AG09309 (cell line): Measurements from ENCODE around the gene INTS11.
A peak's percentile ranks its signal among the peaks of the same experiment; 100 is the strongest.

ENCODE experiments used
- DNase-seq: peaks from one replicate; pipeline ENCODE4 v3.0.0-alpha.2; 2010; ENCODE audit warnings: low read depth
- H3K4me3 ChIP-seq: 2 replicates; pipeline ENCODE4 v1.5.1; 2011; ENCODE audit warnings: mild to moderate bottlenecking, low read depth, low read length, moderate library complexity; ENCODE audit not compliant: control insufficient read depth
- CTCF ChIP-seq: IDR thresholded peaks from 2 replicates; pipeline ENCODE4 v1.5.1; 2011; ENCODE audit warnings: mild to moderate bottlenecking, low read depth, low read length, inconsistent platforms; ENCODE audit not compliant: insufficient read depth, control insufficient read depth; ENCODE audit errors: missing control alignments

The INTS11 gene

GRCh38 chr1:1351511-1352427, 27.3 kb upstream of the INTS11 start:
- DNase-seq = no peak
- H3K4me3 ChIP-seq = peak overlapping the region; percentile 10

GRCh38 chr1:1349256-1350012, 25.0 kb upstream of the INTS11 start, which contains the start of gene DVL1:
DVL1 (minus strand) TSS chr1:1349418; CDS start chr1:1349065, 353 bp downstream.
- TF ChIP-seq CTCF = peak; percentile 50
- H3K4me3 ChIP-seq = peak within 1 kb of the TSS; percentile 84
- DNase-seq = no peak

More at GRCh38 chr1:1351511-1352427, 27.3 kb upstream of the INTS11 start:
- no peak for TF ChIP-seq CTCF

GRCh38 chr1:1348420-1349255, 24.2 kb upstream of the INTS11 start:
- no peak for TF ChIP-seq CTCF
- H3K4me3 ChIP-seq = peak overlapping the region; percentile 84
- DNase-seq = no peak

GRCh38 chr1:1347663-1348419, 23.4 kb upstream of the INTS11 start:
- no peak for DNase-seq
- no peak for TF ChIP-seq CTCF
- H3K4me3 ChIP-seq = peak overlapping the region; percentile 84

DNA sequence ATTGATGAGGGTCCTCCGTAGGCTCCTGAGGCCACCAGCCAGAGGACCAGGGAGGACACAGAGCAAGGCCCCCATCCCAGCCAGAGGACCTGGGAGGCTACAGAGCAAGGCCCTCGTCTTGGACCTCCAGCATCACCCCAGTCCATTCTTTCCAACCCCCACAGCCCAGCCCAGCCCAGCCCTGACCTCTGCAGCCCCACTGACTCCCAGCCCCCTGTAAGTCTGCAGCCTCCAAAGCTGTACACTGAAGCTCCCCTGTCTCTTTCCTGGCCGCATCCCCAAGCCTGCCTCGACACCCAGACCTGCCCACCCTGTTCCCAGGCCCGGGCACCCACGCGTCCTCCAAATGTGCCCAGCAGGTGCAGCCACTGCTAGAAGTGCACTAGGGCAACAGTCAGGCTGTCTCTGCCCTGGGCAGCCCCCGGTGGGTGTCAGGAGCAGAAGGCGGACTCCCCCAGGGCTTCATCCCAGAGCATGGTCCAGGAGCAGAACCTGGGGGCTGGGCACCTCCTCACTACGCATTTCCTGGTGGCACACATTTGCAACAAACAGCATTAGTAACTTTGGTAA, 22.7 kb upstream of the INTS11 start:
- no peak for DNase-seq
- peak overlapping the region; percentile 84 for H3K4me3 ChIP-seq
- no peak for TF ChIP-seq CTCF
